CD14-positive monocyte (primary cell): Measurements from ENCODE around the gene FAM229B. TPM values are rescaled to one million over a fixed set of nuclear protein-coding genes. Genes with fewer than 3 reads are reported as not detected.

Experiments used
- DNase-seq, 3 donors: peaks; one replicate each; pipeline ENCODE4 v3.0.0-alpha.2; 2011 to 2022
- H2AFZ ChIP-seq: 2 replicates; pipeline ENCODE4 v1.6.0; 2012; ENCODE audit warnings: mild to moderate bottlenecking, low read depth, low read length, inconsistent platforms; ENCODE audit not compliant: insufficient read depth, poor library complexity, severe bottlenecking
- H3K27ac ChIP-seq, 2 donors: 1 replicate in 1 of 2; 2 replicates in 1 of 2; pipeline ENCODE4 v1.5.1; 2012 to 2013; ENCODE audit warnings: low read length in 2 of 2, control low read depth in 1 of 2, inconsistent platforms in 1 of 2, low read depth in 1 of 2, mild to moderate bottlenecking in 1 of 2
- H3K27me3 ChIP-seq, 2 donors: one replicate each; pipeline versions ENCODE4 v1.6.0 to v1.6.1; 2011 to 2013; ENCODE audit warnings: low read length in 2 of 2; ENCODE audit not compliant: control insufficient read depth in 2 of 2, insufficient read depth in 2 of 2
- H3K36me3 ChIP-seq, 2 donors: replicated peaks in 1 of 2; 1 replicate in 1 of 2; 2 replicates in 1 of 2; pipeline versions ENCODE4 v1.5.1 to v1.6.1; 2012 to 2013; ENCODE audit warnings: low read length in 2 of 2, control low read depth in 1 of 2, inconsistent platforms in 1 of 2, mild to moderate bottlenecking in 1 of 2; ENCODE audit not compliant: insufficient read depth in 2 of 2, control insufficient read depth in 1 of 2
- H3K4me1 ChIP-seq, 2 donors: 1 replicate in 1 of 2; 2 replicates in 1 of 2; pipeline versions ENCODE4 v1.5.1 to v1.6.1; 2012 to 2013; ENCODE audit warnings: low read length in 2 of 2, control low read depth in 1 of 2, inconsistent platforms in 1 of 2, mild to moderate bottlenecking in 1 of 2, moderate library complexity in 1 of 2; ENCODE audit not compliant: insufficient read depth in 2 of 2, control insufficient read depth in 1 of 2
- H3K4me2 ChIP-seq: replicated peaks from 2 replicates; pipeline ENCODE3; 2012; ENCODE audit warnings: low read length, moderate library complexity, mild to moderate bottlenecking; ENCODE audit not compliant: poor library complexity, severe bottlenecking; ENCODE audit errors: extremely low read depth
- H3K4me3 ChIP-seq, 3 experiments: fragments of 200-600 bp in 1 of 3; sonication (generic) in 1 of 3; replicated peaks in 1 of 3; 1 replicate in 2 of 3; 2 replicates in 1 of 3; pipeline ENCODE4 v1.5.1; 2011 to 2013; ENCODE audit warnings: low read length in 3 of 3, mild to moderate bottlenecking in 3 of 3, control low read depth in 2 of 3, low read depth in 2 of 3, inconsistent platforms in 1 of 3, moderate library complexity in 1 of 3
- H3K79me2 ChIP-seq: 2 replicates; pipeline ENCODE4 v1.6.0; 2012; ENCODE audit warnings: mild to moderate bottlenecking, control low read depth, inconsistent platforms, low read length, moderate library complexity; ENCODE audit not compliant: insufficient read depth
- H3K9ac ChIP-seq: 2 replicates; pipeline ENCODE4 v1.6.0; 2017; ENCODE audit warnings: low read length, mild to moderate bottlenecking; ENCODE audit not compliant: insufficient read depth, poor library complexity, severe bottlenecking
- H3K9me3 ChIP-seq, 2 donors: replicated peaks in 1 of 2; 1 replicate in 1 of 2; 2 replicates in 1 of 2; pipeline versions ENCODE4 v1.5.1 to v1.6.1; 2012 to 2013; ENCODE audit warnings: low read length in 2 of 2, control low read depth in 1 of 2; ENCODE audit not compliant: control insufficient read depth in 1 of 2, insufficient read depth in 1 of 2
- H4K20me1 ChIP-seq: 2 replicates; pipeline ENCODE4 v1.6.0; 2012; ENCODE audit warnings: mild to moderate bottlenecking, low read length, control low read depth, moderate library complexity; ENCODE audit not compliant: insufficient read depth
- H3K27ac Mint-ChIP-seq, 7 donors: one replicate each; pipeline ENCODE4 v1.8.0; 2020; ENCODE audit warnings: mild to moderate bottlenecking in 7 of 7, mixed read lengths in 7 of 7, moderate library complexity in 6 of 7, inconsistent platforms in 2 of 7
- H3K27me3 Mint-ChIP-seq, 3 donors: one replicate each; pipeline ENCODE4 v1.8.0; 2021 to 2022; ENCODE audit warnings: low read depth in 3 of 3, mild to moderate bottlenecking in 3 of 3, mixed read lengths in 3 of 3, moderate library complexity in 3 of 3, inconsistent platforms in 1 of 3
- H3K36me3 Mint-ChIP-seq, 2 donors: one replicate each; pipeline ENCODE4 v1.8.0; 2020; ENCODE audit warnings: mixed read lengths in 2 of 2, inconsistent platforms in 1 of 2, mild to moderate bottlenecking in 1 of 2
- H3K4me1 Mint-ChIP-seq: one replicate; pipeline ENCODE4 v1.8.0; 2020; ENCODE audit warnings: mild to moderate bottlenecking, mixed read lengths
- H3K4me3 Mint-ChIP-seq, 2 donors: one replicate each; pipeline ENCODE4 v1.8.0; 2020; ENCODE audit warnings: mild to moderate bottlenecking in 2 of 2, mixed read lengths in 2 of 2, moderate library complexity in 1 of 2
- H3K9me3 Mint-ChIP-seq, 7 donors: one replicate each; pipeline ENCODE4 v1.8.0; 2020 to 2022; ENCODE audit warnings: mixed read lengths in 7 of 7, mild to moderate bottlenecking in 6 of 7, moderate library complexity in 6 of 7, inconsistent platforms in 2 of 7
- CTCF ChIP-seq: fragments of 200-600 bp; IDR thresholded peaks from one replicate; pipeline ENCODE4 v1.8.0; 2022; ENCODE audit warnings: antibody characterized with exemption, mild to moderate bottlenecking
- WGBS: methylation state at CpG from one replicate; pipeline ENCODE4 v1.1.5; 2013; ENCODE audit warnings: missing lambda C conversion rate; ENCODE audit not compliant: insufficient coverage; 5-methylcytosine and 5-hydroxymethylcytosine counted together
- intact Hi-C, 2 donors: fragments of 100-400 bp; cut with micrococcal nuclease; formaldehyde crosslinking; loops; one replicate each; pipeline versions ENCODE4 v1.15.0 to v1.15.1; 2023
- polyA plus RNA-seq, 3 donors: library from polyadenylated mRNA; depleted of rRNA in 1 of 3; unstranded in 2 of 3; stranded (reverse) in 1 of 3; fragments of 300-500 nt in 2 of 3; fragments of >200 nt in 1 of 3; fragmentation: Illumina TruSeq in 2 of 3; gene quantifications; 1 replicate in 2 of 3; 2 replicates in 1 of 3; pipeline ENCODE4 v1.2.3, GENCODE V29; 2012 to 2021

FAM229B gene
- polyA plus RNA-seq, 3 donors = 0.03 to 0.64 TPM; not detected in 1

GRCh38 chr6:112106562-112106961 lies 19.2 kb downstream of the FAM229B start:
- H3K4me1 ChIP-seq = no peaks in the 10 kb centered on the region
- no peaks in the 10 kb centered on the region for H3K27me3 ChIP-seq
- Mint-ChIP-seq H3K36me3 (no peaks in the 10 kb centered on the region), H3K4me3 (no peak overlapping the region), H3K9me3 (peaks cover 0 to 4% (median 1%) of the 10 kb centered on the region in 7 donors), H3K27me3 (peaks cover 0 to 3% (median 0%) of the 10 kb centered on the region in 3 donors), H3K4me1 (no peaks in the 10 kb centered on the region), H3K27ac (no peak overlapping the region)
- no peak overlapping the region for H3K9ac ChIP-seq
- no peaks in the 10 kb centered on the region for H4K20me1 ChIP-seq
- no peak overlapping the region for H3K4me3 ChIP-seq
- intact Hi-C loops = no loop called here
- no CpG with 5 or more reads among the region's 2 CpGs for WGBS
- no peaks in the 10 kb centered on the region for H3K36me3 ChIP-seq
- H3K27ac ChIP-seq = no peak overlapping the region
- H3K9me3 ChIP-seq = no peaks in the 10 kb centered on the region
- TF ChIP-seq CTCF = no peak
- H3K79me2 ChIP-seq = no peaks in the 10 kb centered on the region
- DNase-seq = no peak
- no peak overlapping the region for H3K4me2 ChIP-seq
- H2AFZ ChIP-seq = no peak overlapping the region

- Histone ChIP-seq H3K9ac (no peak overlapping the region), H3K4me3 (no peak overlapping the region), H3K27me3 (no peaks in the 10 kb centered on the region), H3K36me3 (no peaks in the 10 kb centered on the region), H4K20me1 (no peaks in the 10 kb centered on the region), H3K9me3 (no peaks in the 10 kb centered on the region), H2AFZ (no peak overlapping the region), H3K4me2 (no peak overlapping the region), H3K4me1 (no peaks in the 10 kb centered on the region), H3K79me2 (no peaks in the 10 kb centered on the region), H3K27ac (no peak overlapping the region)
- DNase-seq = no peak
- Mint-ChIP-seq H3K36me3 (no peaks in the 10 kb centered on the region), H3K9me3 (peaks cover 0 to 4% (median 1%) of the 10 kb centered on the region in 7 donors), H3K27ac (no peak overlapping the region), H3K4me1 (no peaks in the 10 kb centered on the region), H3K4me3 (no peak overlapping the region), H3K27me3 (peaks cover 0 to 3% (median 0%) of the 10 kb centered on the region in 3 donors)
- no peak for TF ChIP-seq CTCF
- intact Hi-C loops = no loop called here
- WGBS = 92% methylated on average over 4 of the region's 9 CpGs
These were observed 21.9 kb downstream of the FAM229B start for GRCh38 chr6:112109262-112109661.
